ENCODE data around the gene PROM2.

DNA sequence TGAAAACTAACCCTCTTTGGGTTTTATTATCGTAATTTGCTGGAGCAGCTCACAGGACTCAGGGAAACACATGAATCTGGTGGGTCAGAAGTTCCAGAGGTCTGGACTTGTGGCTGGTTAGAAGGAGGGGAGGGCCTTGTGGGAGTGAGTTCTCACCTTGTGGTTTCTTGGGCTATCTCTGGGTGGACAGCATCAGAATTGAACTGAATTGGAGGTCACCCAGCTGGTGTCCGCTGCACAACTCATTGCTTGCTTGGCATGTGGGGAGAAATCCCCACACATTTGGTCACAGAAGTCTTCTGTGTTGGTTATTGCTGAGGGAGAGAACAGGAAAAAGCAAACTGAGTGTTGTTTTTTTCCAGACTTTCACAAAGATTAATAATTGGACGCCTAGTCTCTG, 39.4 kb upstream of the PROM2 start:
- TF ChIP-seq CTCF (IDR thresholded peaks at IDR 0.05): no peak
- TF ChIP-seq POLR2A (IDR thresholded peaks at IDR 0.05): no peak
